Rectal smooth muscle tissue (tissue), 1 donor: ENCODE results near the gene ZG16B.
A peak's percentile ranks its signal among the peaks of the same experiment; 100 is the strongest.

Source experiments
- H3K27ac ChIP-seq: one replicate; pipeline ENCODE4 v1.7.0; 2013; ENCODE audit warnings: low read depth, low read length, inconsistent platforms
- H3K27me3 ChIP-seq: one replicate; pipeline ENCODE4 v1.7.0; 2013; ENCODE audit warnings: low read length; ENCODE audit not compliant: control insufficient read depth, insufficient read depth
- H3K36me3 ChIP-seq: one replicate; pipeline ENCODE4 v1.7.0; 2013; ENCODE audit warnings: low read length; ENCODE audit not compliant: control insufficient read depth, insufficient read depth
- H3K4me1 ChIP-seq: one replicate; pipeline ENCODE4 v1.7.0; 2013; ENCODE audit warnings: low read length; ENCODE audit not compliant: control insufficient read depth, insufficient read depth
- H3K4me3 ChIP-seq: one replicate; pipeline ENCODE4 v1.7.0; 2013; ENCODE audit warnings: low read length
- H3K9ac ChIP-seq: one replicate; pipeline ENCODE4 v1.7.0; 2013; ENCODE audit warnings: low read length

ZG16B gene

GRCh38 chr16:2831203-2831602, 1.1 kb downstream of the ZG16B start:
- H3K27me3 ChIP-seq: peaks cover 3% of the 10 kb centered on the region

GRCh38 chr16:2833776-2834175, 3.7 kb downstream of the ZG16B start:
- no peak overlapping the region for H3K27ac ChIP-seq
- no peak overlapping the region for H3K4me3 ChIP-seq
- peaks cover 3% of the 10 kb centered on the region for H3K27me3 ChIP-seq
- H3K9ac ChIP-seq: no peak overlapping the region
- H3K4me1 ChIP-seq: no peaks in the 10 kb centered on the region
- no peaks in the 10 kb centered on the region for H3K36me3 ChIP-seq

More at GRCh38 chr16:2831203-2831602, 1.1 kb downstream of the ZG16B start:
- H3K4me3 ChIP-seq: no peak overlapping the region
- H3K4me1 ChIP-seq: no peaks in the 10 kb centered on the region
- no peak overlapping the region for H3K27ac ChIP-seq
- H3K36me3 ChIP-seq: no peaks in the 10 kb centered on the region
- H3K9ac ChIP-seq: no peak overlapping the region

- Histone ChIP-seq H3K4me3 (no peak overlapping the region), H3K27me3 (peaks cover 3% of the 10 kb centered on the region), H3K27ac (no peak overlapping the region), H3K4me1 (no peaks in the 10 kb centered on the region), H3K36me3 (no peaks in the 10 kb centered on the region), H3K9ac (no peak overlapping the region)
These were observed 4.9 kb downstream of the ZG16B start for GRCh38 chr16:2834968-2835367.

- Histone ChIP-seq H3K27ac (no peak overlapping the region), H3K27me3 (peaks cover 3% of the 10 kb centered on the region), H3K9ac (no peak overlapping the region), H3K4me1 (no peaks in the 10 kb centered on the region), H3K4me3 (no peak overlapping the region), H3K36me3 (no peaks in the 10 kb centered on the region)
These were observed 5.8 kb downstream of the ZG16B start for GRCh38 chr16:2835638-2836493.

GRCh38 chr16:2836646-2837508, 6.8 kb downstream of the ZG16B start:
- Histone ChIP-seq H3K4me1 (no peaks in the 10 kb centered on the region), H3K4me3 (no peak overlapping the region), H3K36me3 (no peaks in the 10 kb centered on the region), H3K27me3 (no peaks in the 10 kb centered on the region), H3K27ac (no peak overlapping the region), H3K9ac (no peak overlapping the region)

GRCh38 chr16:2838928-2839327, 8.8 kb downstream of the ZG16B start:
- Histone ChIP-seq H3K27ac (no peak overlapping the region), H3K4me3 (no peak overlapping the region), H3K27me3 (no peaks in the 10 kb centered on the region), H3K4me1 (no peaks in the 10 kb centered on the region), H3K36me3 (no peaks in the 10 kb centered on the region), H3K9ac (no peak overlapping the region)

- Histone ChIP-seq H3K36me3 (no peaks in the 10 kb centered on the region), H3K4me1 (no peaks in the 10 kb centered on the region), H3K9ac (no peak overlapping the region), H3K4me3 (no peak overlapping the region), H3K27me3 (no peaks in the 10 kb centered on the region), H3K27ac (no peak overlapping the region)
These were observed 9.7 kb downstream of the ZG16B start for GRCh38 chr16:2839650-2840450.

GRCh38 chr16:2840914-2841313, 10.8 kb downstream of the ZG16B start:
- Histone ChIP-seq H3K27me3 (no peaks in the 10 kb centered on the region), H3K4me3 (no peak overlapping the region), H3K36me3 (no peaks in the 10 kb centered on the region), H3K9ac (no peak overlapping the region), H3K27ac (no peak overlapping the region), H3K4me1 (no peaks in the 10 kb centered on the region)

- Histone ChIP-seq H3K9ac (no peak overlapping the region), H3K27ac (no peak overlapping the region), H3K4me3 (peak overlapping the region; percentile 56), H3K36me3 (no peaks in the 10 kb centered on the region), H3K4me1 (no peaks in the 10 kb centered on the region), H3K27me3 (no peaks in the 10 kb centered on the region)
These were observed 11.7 kb downstream of the ZG16B start for GRCh38 chr16:2841606-2842339.

- Histone ChIP-seq H3K4me1 (no peaks in the 10 kb centered on the region), H3K27me3 (no peaks in the 10 kb centered on the region), H3K9ac (no peak overlapping the region), H3K36me3 (no peaks in the 10 kb centered on the region), H3K27ac (no peak overlapping the region), H3K4me3 (peak overlapping the region; percentile 56)
These were observed 12.4 kb downstream of the ZG16B start for GRCh38 chr16:2842340-2843000.

- Histone ChIP-seq H3K4me1 (no peaks in the 10 kb centered on the region), H3K27ac (no peak overlapping the region), H3K4me3 (no peak overlapping the region), H3K36me3 (no peaks in the 10 kb centered on the region), H3K27me3 (no peaks in the 10 kb centered on the region), H3K9ac (no peak overlapping the region)
These were observed 13.4 kb downstream of the ZG16B start for GRCh38 chr16:2843526-2843925.
